Panc1 (cell line): Measurements from ENCODE around the gene DAZAP2.

Experiments
- CTCF ChIP-seq: fragments of 450-650 bp; IDR thresholded peaks from 2 replicates; pipeline ENCODE4 v1.5.1; 2017; ENCODE audit warnings: mild to moderate bottlenecking
- POLR2AphosphoS5 ChIP-seq: IDR thresholded peaks from 2 replicates; pipeline ENCODE4 v1.6.1; 2012; ENCODE audit warnings: mild to moderate bottlenecking, low read depth, low read length, moderate library complexity
- TCF7L2 ChIP-seq: IDR thresholded peaks from 2 replicates; pipeline ENCODE4 v1.6.1; 2011; ENCODE audit warnings: mild to moderate bottlenecking, low read depth, low read length, inconsistent platforms

- peak; percentile 58; the same call in 1 of the 2 replicates for TF ChIP-seq CTCF
- TF ChIP-seq TCF7L2 = no peak
- no peak for TF ChIP-seq POLR2AphosphoS5
These were observed 20.5 kb upstream of the DAZAP2 start, which contains the start of gene POU6F1 for GRCh38 chr12:51217968-51218606.
